ENCODE results near the gene COL8A1. TPM values are rescaled to one million over a fixed set of nuclear protein-coding genes. Genes with fewer than 3 reads are reported as not detected.

Gene COL8A1
- total RNA-seq, 1 donor from 2014 or later = 6.2 TPM

DNA sequence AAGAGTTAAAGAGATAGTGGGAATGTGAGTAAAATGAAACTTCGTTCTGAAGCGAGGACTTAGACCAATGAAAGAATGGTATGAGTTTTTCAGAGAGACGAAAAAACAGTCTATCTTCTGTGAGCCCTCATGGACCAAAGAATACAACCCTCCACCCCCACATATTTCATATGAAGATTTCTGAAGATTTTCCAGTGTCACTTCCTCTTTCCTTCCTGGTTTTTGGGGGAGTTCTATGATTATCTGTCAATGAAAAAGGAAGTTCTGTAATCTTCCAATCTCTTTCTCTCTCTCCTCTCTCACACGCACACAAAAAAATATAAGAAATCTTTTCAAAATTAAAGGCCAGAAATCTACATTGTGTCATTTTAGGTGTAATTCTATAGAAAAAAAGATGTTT lies 206.9 kb downstream of the COL8A1 start:
- no peak for DNase-seq

DNA sequence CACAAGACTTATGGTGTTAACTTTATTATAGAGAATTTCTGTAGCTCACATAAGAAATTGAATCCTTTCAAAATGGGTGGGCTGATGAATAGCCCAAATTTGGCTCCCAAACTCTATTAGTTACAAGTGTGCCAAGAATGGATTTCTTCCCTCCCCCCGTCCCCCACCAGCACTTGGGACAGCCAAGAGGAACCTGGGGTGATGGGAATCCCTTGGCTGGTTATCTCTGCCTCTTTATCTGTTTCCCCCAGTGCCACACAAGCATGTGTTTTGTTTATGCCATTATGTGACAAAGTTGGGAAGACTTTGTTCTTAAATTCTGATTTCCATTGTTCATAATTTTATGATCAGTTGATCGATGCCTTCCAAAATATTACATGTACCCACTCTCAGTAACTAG lies 207.6 kb downstream of the COL8A1 start:
- no peak for DNase-seq

DNA sequence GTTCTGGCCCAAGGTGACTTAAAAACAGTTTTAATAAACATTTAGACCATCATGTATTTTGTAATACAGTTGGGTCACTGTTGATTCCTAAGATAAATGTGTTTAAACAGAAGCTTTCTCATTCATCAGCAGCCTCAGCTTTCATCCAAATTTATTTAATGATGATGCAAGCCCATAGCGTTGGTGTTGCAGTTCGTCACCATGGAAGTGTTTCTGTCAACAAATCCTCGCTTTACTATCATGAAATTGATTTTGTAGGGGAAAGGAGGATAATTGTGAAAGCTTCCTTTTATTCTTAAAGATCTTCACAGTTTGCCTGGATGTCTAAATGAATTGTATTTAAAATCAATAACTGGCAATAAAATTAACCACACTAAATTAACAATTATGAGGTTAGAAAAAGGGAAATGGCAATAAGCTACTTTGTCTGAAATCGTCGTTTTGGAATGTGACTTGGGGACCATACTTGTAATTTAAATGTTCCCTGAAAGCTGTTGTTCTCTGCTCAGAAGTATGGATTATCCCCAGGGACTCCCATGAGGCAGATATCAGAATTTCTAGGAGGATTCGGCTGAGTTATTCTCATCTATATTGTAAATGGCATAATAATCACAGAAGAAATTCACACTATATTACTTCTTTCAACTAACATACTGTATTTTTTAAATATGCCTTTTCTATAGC lies 208.2 kb downstream of the COL8A1 start:
- peak; percentile 87 for DNase-seq

- DNase-seq = no peak
Observed at GRCh38 chr3:99848433-99848832, 210.0 kb downstream of the COL8A1 start.

Other genes with a start within 250 kb of the COL8A1 start
- gene CMSS1, start 179.3 kb downstream of the COL8A1 start, total RNA-seq = 12.9 TPM